A549 treated with Hydrocortisone at 1 μM for 4 hours (cell line): ENCODE results near the gene GABRR1. TPM values are rescaled to one million over a fixed set of nuclear protein-coding genes. Genes with fewer than 3 reads are reported as not detected.

Experiments used
- total RNA-seq: library from RNA; stranded (reverse); fragments of 200-300 nt; extraction: Qiagen RNA extraction; gene quantifications from 5 replicates; pipeline ENCODE4 v1.2.3, GENCODE V29; 2022

Gene GABRR1
- total RNA-seq, result not detected in 5 replicates

DNA sequence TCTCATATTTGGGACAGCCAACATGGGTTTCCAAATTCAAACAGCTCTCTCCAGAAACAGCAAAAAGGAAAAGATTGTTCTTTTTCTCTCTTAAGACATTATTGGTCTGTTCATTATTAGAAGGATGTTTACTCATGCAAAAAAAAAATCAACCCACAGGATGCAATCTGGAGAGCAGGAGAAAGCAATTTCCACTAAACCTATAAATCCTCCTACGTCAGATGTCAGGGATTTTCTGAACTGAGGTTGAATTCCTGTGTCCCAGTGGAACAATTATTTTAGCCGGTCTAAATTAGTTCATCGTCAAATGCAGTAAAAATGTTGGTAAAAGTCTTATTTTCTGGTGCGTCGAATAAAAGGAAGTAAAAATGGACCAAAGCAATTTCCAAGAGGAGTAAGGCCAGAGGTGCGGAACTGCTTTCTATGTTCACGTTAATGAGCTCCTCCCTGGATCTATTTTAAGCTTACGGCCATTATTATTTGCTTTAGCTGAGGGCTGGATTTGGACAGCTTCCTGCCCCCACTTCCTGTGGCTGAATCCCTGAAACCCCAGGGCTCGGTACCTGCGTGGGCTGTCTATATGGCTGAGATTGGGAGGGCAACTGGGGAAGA is at the start of gene GABRR1:
TSS of gene GABRR1 (minus strand) at position 60 of the 612 bp plus-strand sequence. CDS start at position 24, 36 bp downstream.

DNA sequence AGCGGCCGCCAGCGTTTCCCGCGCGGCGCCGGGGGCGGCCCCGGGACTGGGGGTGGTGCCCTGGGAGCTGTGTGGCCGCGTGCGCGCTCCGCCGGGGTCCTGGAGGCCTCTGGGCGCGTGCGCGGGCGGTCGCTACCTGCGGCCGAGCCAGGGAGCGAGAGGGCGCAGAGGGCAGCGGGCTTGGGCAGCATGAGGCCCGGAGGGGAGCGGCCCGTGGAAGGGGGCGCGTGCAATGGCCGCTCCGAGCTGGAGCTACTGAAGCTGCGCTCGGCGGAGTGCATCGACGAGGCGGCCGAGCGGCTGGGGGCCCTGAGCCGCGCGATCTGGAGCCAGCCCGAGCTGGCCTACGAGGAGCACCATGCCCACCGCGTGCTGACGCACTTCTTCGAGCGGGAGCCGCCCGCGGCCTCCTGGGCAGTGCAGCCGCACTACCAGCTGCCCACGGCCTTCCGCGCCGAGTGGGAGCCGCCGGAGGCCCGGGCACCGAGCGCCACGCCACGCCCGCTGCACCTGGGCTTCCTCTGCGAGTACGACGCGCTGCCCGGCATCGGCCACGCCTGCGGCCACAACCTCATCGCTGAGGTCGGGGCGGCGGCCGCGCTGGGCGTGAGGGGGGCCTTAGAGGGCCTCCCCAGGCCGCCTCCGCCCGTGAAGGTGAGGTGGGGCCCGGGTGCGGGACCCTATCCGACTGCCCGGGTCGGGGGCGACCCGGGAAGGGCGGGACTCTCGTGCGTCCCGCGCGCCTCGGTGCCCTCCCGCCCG is 71.0 kb downstream of the GABRR1 start, which contains the start of gene PM20D2:
TSS of gene PM20D2 (plus strand) at position 100 of the 762 bp plus-strand sequence. CDS start at position 190, 90 bp downstream.

Other genes with a start within 250 kb of the GABRR1 start
- 25.4 to 39.2 TPM (median 35.3 TPM) in 5 replicates for gene PNRC1, start 136.6 kb downstream of the GABRR1 start, total RNA-seq
- 1.3 to 2.2 TPM (median 1.7 TPM) in 5 replicates for gene SRSF12, start 99.3 kb downstream of the GABRR1 start, total RNA-seq
- 9.3 to 16.4 TPM (median 13.8 TPM) in 5 replicates for gene PM20D2, start 71.3 kb downstream of the GABRR1 start, total RNA-seq
- 0.06 to 0.09 TPM in 2 of 5 replicates, not detected in the others for gene GABRR2, start 97.9 kb upstream of the GABRR1 start, total RNA-seq
- gene UBE2J1, start 135.4 kb upstream of the GABRR1 start, total RNA-seq, result 12.1 to 17.4 TPM (median 14.5 TPM) in 5 replicates
- 3.5 to 4.8 TPM (median 4.6 TPM) in 5 replicates for gene RRAGD, start 194.9 kb upstream of the GABRR1 start, total RNA-seq
- gene ANKRD6, start 215.8 kb upstream of the GABRR1 start, total RNA-seq, result 1.5 to 2.4 TPM (median 1.8 TPM) in 5 replicates